Measurements from ENCODE around the gene TMIGD1. TPM values are rescaled to one million over a fixed set of nuclear protein-coding genes. Genes with fewer than 3 reads are reported as not detected.

Gene TMIGD1
- total RNA-seq, 1 experiment from 2014 or later: not detected

DNA sequence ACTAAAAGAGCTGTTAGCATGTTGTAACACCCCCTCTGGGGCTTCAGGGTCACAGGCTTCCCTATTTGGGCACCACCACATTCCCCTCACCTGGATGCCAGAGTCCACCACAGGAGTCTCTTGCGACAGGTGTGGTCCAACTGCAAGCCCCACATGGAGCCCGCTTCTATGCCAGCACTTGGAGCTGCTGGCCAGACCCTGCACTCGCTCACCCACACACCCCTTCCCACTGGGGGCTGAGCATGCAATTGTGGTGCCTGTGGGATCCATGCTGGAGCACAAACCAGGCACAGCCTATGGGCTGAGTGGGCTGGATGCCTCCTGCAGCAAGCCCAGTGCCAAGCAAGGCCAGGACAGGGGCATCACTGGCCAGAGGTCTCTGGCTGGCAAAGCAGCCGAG is 36.1 kb downstream of the TMIGD1 start:
- BruUV-seq (replicated peaks): no TSS peak
- no peaks in the 10 kb centered on the region for H3K9me3 ChIP-seq (ENCODE audit: low read depth, low read length, poor library complexity, severe bottlenecking)
- DNase-seq (ENCODE audit: low spot score): no peak
- H3K4me1 ChIP-seq (ENCODE audit: insufficient read depth, low read length, poor library complexity, severe bottlenecking): no peaks in the 10 kb centered on the region
- ChIA-PET CTCF (no interaction called here), POLR2A (ENCODE audit: low non-redundant PET) (no interaction called here)
- H3K27ac ChIP-seq (ENCODE audit: low read depth, low read length, poor library complexity, severe bottlenecking): no peak overlapping the region
- H3K27me3 ChIP-seq (replicated peaks; ENCODE audit: insufficient read depth, low read depth, low read length, poor library complexity): no peaks in the 10 kb centered on the region
- TF ChIP-seq CTCF (conservative IDR thresholded peaks at IDR 0.05; ENCODE audit: low read depth, low read length) (no peak), EZH2 (IDR thresholded peaks at IDR 0.05; ENCODE audit: borderline replicate concordance, low read depth, low read length, poor library complexity, severe bottlenecking) (no peak)
- intact Hi-C loops (cut with micrococcal nuclease; ENCODE audit: unreplicated experiment): no loop called here
- no peaks in the 10 kb centered on the region for H3K36me3 ChIP-seq (ENCODE audit: insufficient read depth, low read length, poor library complexity, severe bottlenecking)
- H3K4me3 ChIP-seq (ENCODE audit: low read depth, low read length, poor library complexity, severe bottlenecking): no peak overlapping the region

GRCh38 chr17:30296499-30297080 is 37.3 kb downstream of the TMIGD1 start:
- Histone ChIP-seq H3K36me3 (ENCODE audit: insufficient read depth, low read length, poor library complexity, severe bottlenecking) (no peaks in the 10 kb centered on the region), H3K9me3 (ENCODE audit: low read depth, low read length, poor library complexity, severe bottlenecking) (no peaks in the 10 kb centered on the region), H3K27ac (ENCODE audit: low read depth, low read length, poor library complexity, severe bottlenecking) (no peak overlapping the region), H3K4me3 (ENCODE audit: low read depth, low read length, poor library complexity, severe bottlenecking) (no peak overlapping the region), H3K4me1 (ENCODE audit: insufficient read depth, low read length, poor library complexity, severe bottlenecking) (no peaks in the 10 kb centered on the region), H3K27me3 (replicated peaks; ENCODE audit: insufficient read depth, low read depth, low read length, poor library complexity) (no peaks in the 10 kb centered on the region)
- BruUV-seq (replicated peaks): no TSS peak
- no peak for TF ChIP-seq EZH2 (IDR thresholded peaks at IDR 0.05; ENCODE audit: borderline replicate concordance, low read depth, low read length, poor library complexity, severe bottlenecking)
- TF ChIP-seq CTCF (conservative IDR thresholded peaks at IDR 0.05; ENCODE audit: low read depth, low read length): no peak
- CTCF ChIA-PET: no interaction called here
- POLR2A ChIA-PET (ENCODE audit: low non-redundant PET): no interaction called here
- intact Hi-C loops (cut with micrococcal nuclease; ENCODE audit: unreplicated experiment): no loop called here
- no peak for DNase-seq (ENCODE audit: low spot score)

- no TSS peak for BruUV-seq (replicated peaks)
- POLR2A ChIA-PET (ENCODE audit: low non-redundant PET): no interaction called here
- Histone ChIP-seq H3K4me1 (ENCODE audit: insufficient read depth, low read length, poor library complexity, severe bottlenecking) (peaks cover 3% of the 10 kb centered on the region), H3K27ac (ENCODE audit: low read depth, low read length, poor library complexity, severe bottlenecking) (peak overlapping the region; percentile 81), H3K4me3 (ENCODE audit: low read depth, low read length, poor library complexity, severe bottlenecking) (peak overlapping the region; percentile 85), H3K9me3 (ENCODE audit: low read depth, low read length, poor library complexity, severe bottlenecking) (no peaks in the 10 kb centered on the region), H3K27me3 (replicated peaks; ENCODE audit: insufficient read depth, low read depth, low read length, poor library complexity) (no peaks in the 10 kb centered on the region), H3K36me3 (ENCODE audit: insufficient read depth, low read length, poor library complexity, severe bottlenecking) (peaks cover 18% of the 10 kb centered on the region)
- TF ChIP-seq EZH2 (IDR thresholded peaks at IDR 0.05; ENCODE audit: borderline replicate concordance, low read depth, low read length, poor library complexity, severe bottlenecking) (no peak), CTCF (conservative IDR thresholded peaks at IDR 0.05; ENCODE audit: low read depth, low read length) (no peak)
- CTCF ChIA-PET: interaction anchor here (2.5 kb wide), 1 partner anchor 44 kb away, joined by 11 read pairs; no protein-coding TSS in a partner anchor
- intact Hi-C loops (cut with micrococcal nuclease; ENCODE audit: unreplicated experiment): no loop called here
- DNase-seq (ENCODE audit: low spot score): no peak
Measured at GRCh38 chr17:30292286-30292858, 41.5 kb downstream of the TMIGD1 start.

Measured in A673 (cell line).